GF-D8 (cell line): ENCODE data around the gene CDRT15L2.
"Not testable (repeated sequence)": the region's sequence is repeated elsewhere in the genome, so short reads cannot be mapped to it uniquely, and the experiment has no call there.

Experiments
- DNase-seq: peaks from one replicate; lab custom pipeline; 2025; lab: John Stamatoyannopoulos, UW

Gene CDRT15L2

DNA sequence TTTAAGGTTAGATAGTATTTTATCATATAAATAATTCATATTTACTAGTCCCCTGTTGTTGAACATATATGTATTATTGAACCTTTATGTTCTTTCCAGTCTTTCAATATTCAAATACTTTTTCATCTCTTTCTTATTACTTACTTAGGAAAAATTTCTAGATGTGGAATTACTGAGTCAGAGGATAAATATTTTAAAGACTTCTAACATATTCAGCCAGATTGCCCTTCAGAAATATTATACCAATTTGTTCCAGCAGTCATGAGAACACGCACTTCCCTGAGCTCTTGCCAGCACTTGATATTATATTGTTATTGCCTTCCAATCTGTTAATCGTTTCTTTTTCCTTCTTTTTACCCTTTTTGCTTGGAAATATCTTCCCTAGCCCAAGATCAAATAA, 4.5 kb upstream of the CDRT15L2 start:
- DNase-seq, result not testable (repeated sequence)

DNA sequence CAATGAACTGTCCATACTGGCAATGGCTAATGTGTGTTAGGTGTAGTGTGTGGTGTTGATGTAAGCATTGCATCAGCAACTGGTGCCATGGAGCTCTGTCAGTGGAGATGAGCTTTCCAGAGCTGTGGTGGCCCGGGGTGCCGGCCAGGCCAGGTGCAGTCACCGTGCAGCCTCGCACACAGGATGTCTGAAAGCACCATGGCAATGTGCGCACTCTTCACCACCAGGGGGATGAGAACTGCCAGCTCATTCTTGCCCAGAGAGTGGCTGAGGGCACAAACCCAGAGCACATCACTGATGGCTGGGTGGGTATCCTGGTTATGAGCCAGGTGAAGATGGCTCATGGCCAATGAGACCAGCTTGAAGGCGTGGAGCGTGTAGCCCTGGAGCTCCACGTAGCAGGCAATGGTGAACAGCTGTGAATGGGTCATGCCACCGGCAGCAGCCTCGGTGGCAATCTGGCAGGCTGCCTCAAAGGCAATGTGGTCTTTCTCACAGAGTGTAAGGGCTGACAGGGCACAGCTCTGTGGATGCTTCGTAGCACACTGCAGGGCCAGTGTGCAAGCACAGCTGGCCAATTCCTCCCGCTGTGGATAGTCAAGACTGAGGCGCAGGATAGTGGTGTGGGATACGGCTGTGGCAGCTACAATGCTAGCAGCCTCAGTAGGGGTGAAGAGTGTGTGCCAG, 4.5 kb downstream of the CDRT15L2 start:
- not testable (repeated sequence) for DNase-seq

DNA sequence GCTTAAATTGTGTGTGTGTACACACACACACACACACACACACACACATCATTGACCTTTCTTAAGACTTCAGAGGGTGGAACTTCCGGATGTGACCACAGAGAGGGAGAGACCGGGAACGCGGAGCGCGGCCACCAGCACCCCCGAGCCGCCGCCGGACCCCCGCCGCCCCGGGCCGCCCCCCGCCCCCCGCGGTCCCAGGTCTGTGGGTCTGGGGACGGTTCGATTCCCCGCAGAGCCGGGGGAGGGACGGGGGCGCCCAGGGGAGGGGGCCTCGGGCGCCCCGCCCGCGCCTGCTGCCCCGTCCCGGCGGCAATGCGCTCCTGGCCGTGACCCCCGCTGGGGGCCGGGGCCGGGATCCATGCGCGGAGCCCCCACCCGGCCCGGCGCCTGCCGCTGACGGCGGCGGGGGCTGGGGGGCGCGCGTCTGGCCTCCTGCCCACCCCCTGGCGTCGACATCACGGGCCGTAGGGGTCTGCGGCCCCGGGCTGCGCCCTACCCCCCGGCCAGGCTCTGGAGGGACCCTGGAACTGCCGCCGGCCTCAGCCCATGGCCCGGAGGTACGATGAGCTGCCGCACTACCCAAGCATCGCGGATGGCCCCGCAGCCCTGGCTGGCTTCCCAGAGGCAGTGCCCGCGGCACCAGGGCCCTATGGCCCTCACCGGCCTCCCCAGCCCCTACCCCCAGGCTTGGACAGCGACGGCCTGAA, 9.4 kb downstream of the CDRT15L2 start:
- not testable (repeated sequence) for DNase-seq

DNA sequence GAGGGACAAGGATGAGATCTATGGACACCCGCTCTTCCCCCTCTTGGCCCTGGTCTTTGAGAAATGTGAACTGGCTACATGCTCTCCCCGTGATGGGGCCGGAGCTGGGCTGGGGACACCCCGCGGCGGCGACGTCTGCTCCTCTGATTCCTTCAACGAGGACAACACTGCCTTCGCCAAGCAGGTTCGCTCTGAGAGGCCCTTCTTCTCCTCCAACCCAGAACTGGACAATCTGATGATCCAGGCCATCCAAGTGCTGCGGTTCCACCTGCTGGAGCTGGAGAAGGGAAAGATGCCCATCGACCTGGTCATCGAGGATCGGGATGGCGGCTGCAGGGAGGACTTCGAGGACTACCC, 9.9 kb downstream of the CDRT15L2 start:
- DNase-seq, result not testable (repeated sequence)

DNA sequence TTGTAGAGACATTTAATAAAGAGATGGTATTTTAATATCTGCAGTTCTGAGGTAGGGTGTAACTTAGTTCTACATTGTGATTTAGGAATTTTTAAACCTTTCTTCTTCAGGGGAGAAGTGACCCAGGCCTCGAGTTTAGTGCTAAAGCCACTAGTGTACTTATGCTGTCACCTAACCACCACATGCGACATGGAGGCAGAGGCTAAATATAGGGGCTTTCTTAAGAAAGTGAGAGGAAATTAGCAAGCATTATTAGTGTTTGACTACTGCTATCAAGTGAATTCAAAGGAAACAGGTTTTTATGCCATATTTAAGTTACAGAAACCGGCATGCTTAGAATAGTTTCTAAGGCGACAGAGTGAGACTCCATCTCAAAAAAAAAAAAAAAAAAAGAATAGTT, 11.5 kb downstream of the CDRT15L2 start:
- DNase-seq, result not testable (repeated sequence)

DNA sequence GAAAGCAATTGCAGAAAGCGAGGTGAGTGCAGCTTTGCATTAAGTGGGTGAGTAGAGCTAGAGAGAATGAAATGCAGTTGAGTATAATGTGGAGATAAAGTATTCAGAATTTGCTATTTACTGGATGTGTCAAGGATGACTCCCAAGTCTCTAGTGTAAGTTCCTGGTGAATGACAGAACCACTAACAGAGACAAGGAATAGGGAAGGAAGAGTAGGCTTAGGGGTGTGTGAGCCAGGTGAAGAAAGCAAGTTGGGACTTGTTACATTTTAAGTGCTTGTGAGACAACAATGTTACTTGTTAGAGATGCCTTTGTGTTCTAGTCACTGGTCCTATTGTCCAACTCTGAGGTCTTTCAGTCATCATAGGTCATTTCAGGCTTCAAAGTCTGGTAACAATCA, 26.0 kb downstream of the CDRT15L2 start:
- DNase-seq, result not testable (repeated sequence)

DNA sequence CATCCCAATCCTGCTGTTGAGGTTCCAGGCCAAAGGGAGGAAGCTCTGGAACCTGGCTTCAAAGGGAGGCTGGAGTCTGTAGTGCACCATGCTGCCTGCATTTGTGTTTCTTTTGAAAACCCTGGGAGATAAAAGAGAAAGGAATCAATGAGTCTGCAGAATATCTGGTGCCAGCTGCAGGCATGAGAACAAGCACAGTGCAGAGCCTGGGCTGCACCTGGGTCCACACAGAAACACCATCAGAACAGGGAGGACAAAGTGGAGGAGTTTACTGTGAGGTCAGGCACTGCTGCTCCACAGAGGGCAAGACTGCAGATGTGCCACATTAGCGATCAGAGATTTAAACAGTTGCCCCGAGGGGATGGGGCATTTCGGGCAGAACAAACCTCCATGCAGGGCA, 30.0 kb downstream of the CDRT15L2 start:
- not testable (repeated sequence) for DNase-seq

DNA sequence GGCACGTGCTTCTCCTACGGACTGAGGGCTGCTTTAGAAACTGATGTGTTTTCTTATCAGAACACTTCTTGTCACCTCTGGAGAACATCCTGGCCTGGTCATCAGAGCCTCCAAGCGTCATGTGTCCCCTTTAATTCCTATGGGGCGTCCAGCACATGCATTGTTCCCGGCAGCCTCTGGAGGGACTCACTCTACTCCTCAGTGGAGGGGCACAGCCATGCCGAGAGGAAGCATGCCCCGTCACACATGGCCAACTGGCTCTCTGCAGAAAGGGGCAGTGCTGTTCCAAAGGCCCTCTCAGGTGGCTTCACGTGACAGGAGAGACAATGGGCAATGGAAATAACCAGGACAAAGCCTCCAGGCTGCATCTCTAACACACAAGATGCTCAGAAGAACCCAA, 31.8 kb downstream of the CDRT15L2 start:
- DNase-seq, result no peak

DNA sequence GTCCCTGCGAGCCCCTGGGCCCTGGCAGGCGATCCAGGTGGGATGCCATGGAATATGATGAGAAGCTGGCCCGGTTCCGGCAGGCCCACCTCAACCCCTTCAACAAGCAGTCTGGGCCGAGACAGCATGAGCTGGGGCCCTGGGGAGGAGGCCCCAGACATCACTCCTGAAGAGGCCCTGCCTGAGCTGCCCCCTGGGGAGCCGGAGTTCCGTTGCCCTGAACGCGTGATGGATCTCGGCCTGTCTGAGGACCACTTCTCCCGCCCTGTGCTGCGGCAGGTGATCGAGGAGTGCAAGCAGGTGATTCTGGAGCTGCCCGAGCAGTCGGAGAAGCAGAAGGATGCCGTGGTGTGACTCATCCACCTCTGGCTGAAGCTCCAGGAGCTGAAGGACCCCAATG, 33.1 kb downstream of the CDRT15L2 start:
- DNase-seq, result no peak

DNA sequence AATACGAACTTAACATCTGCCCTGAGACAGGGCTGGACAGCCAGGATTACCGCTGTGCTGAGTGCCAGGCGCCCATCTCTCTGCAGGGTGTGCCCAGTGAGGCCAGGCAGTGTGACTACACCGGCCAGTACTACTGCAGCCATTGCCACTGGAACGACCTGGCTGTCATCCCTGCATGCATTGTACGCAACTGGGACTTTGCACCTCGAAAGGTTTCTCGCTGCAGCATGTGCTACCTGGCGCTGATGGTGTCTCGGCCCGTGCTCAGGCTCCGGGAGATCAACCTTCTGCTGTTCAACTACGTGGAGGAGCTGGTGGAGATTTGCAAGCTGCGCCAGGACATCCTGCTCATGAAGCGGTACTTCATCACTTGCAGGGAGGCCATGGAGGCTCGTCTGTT, 33.7 kb downstream of the CDRT15L2 start:
- DNase-seq, result no peak

DNA sequence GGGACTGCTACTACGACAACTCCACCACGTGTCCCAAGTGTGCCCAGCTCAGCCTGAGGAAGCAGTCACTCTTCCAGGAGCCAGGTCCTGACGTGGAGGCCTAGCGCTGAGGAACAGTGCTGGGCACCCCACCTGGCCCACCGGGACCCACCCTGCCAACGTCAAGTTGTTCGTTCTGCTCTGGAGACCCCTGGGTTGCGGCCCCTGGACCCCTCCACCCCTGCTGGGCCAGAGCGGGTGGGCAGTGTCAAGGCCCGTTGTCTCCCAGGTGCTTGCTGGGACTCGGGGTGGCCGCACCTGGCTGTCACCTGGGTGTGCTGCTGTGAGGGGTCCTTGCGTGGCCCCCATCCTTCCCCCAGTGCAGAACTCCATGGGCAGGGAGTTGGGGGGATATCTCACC, 34.4 kb downstream of the CDRT15L2 start:
- no peak for DNase-seq

DNA sequence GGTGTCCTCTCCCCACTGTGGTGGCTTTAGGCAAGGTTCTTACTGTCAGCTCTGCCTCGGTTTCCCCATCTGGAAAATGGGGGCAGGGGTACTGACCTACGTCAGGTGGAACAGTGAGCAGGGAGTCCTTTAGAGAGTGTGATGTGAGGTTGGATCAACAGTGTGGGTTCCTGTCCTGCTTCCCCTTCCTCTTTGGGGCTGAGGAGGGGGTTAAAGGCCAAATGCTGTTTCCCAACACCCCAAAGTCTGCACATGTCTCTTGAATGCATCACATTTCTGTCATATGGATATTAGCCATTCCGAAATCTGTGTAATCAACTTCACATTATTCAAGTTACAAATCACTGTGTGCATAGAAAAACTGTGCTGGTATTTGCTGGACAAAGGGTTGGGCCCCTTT, 35.9 kb downstream of the CDRT15L2 start:
- not testable (repeated sequence) for DNase-seq
